Stimulated activated CD8-positive, alpha-beta memory T cell treated with anti-CD3 and anti-CD28 coated beads, Interleukin-12 subunit alpha, Interleukin-12 subunit beta, amount 100 ng/mL, for 1 hour (primary cell): Measurements from ENCODE around the gene PITPNM3.
A peak's percentile ranks its signal among the peaks of the same experiment; 100 is the strongest.

Experiments used
- DNase-seq: peaks from one replicate; pipeline ENCODE4 v3.0.0-alpha.2; 2020; ENCODE audit warnings: low read depth

The PITPNM3 gene

GRCh38 chr17:6479622-6480302 lies 76.6 kb downstream of the PITPNM3 start:
- no peak for DNase-seq

DNA sequence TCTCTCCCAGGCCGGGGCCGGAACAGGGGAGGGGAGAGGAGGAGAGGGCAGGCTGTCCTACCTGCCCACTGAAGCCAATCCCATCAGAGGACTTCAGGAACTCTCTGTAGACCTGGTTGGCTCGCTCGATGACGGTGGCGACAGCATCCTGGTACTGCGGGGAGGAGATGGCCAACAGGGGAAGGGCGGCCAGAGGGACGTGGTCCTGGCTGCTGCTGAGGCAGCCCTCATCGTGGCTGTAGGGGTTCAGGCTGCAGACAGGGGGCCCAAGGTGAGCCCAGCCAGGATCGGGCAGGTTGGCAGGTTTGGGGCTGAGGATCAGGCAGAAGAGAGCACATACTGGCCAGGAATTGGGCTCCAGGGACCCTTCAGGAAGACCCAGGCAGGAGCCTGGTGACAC lies 77.9 kb downstream of the PITPNM3 start:
- no peak for DNase-seq

DNA sequence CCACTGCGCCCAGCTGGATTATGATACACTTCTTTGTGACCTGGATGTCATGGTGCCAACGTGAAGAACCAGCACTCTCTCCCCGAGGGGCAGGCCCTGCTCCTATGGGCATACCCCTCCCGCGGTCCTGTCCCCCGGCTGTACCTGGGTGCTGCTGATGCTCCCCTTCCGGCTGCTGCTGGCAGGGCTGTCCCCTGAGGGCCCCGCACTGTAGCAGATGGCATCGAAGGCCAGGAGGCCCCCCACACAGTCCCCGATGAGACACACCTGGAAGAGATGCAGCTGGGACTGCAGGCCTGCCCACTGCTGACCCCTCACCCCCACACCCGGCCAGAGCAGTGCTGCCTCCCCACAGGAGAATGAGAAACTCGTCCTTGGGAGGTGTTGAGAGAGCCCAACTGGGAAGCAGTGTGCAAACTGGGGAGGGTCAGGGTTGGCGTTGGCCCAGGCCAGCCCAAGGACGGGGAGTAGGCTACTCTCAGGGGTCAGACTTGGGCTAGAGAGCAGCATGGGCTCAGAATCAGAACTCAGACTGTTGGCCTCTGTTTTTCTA lies 78.4 kb downstream of the PITPNM3 start:
- no peak for DNase-seq

DNA sequence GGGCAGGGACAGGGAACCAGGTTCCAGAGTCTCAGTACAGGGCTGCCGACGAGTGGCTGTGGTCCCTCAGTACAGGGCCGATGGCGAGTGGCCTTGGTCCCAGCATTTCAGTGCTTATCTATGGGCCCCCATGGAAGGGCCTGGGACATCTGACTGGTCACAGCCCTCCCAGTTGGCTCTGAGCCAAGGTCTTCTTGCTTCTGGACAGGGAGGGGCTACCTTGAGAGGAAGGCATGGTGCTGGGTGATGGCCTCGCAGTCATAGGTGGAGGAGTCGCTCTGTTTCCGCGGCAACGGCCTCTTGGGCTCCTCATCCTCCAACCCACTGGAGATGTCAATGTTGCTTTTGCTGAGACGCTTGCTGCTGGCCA lies 79.6 kb downstream of the PITPNM3 start:
- DNase-seq, result no peak

DNA sequence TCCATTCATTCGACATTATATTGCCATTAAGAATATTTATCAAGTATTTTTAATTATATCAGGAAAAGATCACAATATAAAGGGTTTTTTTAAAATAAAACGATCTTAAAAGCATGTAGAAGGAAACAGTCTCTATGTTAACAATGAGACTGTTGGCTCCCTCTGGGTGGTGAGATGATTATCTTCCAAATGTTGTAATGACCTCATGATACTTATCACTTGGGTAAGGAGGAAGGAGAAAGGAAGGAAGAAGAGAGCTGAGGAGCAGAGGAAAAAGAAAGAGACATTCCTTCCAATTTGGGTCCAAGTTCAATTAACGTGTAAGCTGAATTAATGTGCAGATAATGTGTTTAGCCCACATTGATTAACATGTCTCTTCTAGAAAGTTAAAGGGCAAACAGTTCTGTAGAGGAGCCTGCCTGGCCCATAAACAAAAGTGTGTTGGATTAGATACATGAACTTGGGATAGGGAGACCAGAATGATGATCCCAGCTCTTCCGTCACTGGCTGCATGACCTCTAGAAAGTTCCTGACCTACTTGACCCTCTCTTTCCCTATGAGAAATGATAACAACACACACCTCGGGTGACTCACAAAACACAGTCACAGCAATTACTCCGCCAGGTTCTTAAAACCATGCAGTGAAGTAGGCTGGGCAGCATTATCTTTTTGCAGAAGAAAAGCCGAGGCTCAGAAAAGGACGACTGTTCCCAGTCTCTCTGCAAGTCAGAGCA lies 80.1 kb downstream of the PITPNM3 start:
- DNase-seq, result no peak

DNA sequence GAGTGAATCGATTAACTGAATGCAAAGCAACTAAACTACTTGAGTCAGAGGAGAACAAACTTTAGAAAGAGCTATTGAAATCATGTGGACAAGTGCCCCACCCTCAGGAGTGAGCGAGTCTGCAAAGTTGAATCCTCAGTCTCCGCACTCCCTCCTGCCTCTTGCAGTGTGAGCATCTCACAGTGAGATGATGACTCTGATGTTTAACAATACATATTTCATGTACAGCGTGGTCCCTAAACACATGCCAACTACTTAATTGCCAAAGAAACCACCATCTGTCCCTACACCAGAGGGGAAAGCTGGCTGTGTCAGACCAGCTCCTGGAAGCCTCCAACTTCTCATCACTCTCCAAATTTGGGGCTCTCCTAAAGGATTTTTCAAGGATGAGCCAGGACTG lies 80.9 kb downstream of the PITPNM3 start:
- no peak for DNase-seq

DNA sequence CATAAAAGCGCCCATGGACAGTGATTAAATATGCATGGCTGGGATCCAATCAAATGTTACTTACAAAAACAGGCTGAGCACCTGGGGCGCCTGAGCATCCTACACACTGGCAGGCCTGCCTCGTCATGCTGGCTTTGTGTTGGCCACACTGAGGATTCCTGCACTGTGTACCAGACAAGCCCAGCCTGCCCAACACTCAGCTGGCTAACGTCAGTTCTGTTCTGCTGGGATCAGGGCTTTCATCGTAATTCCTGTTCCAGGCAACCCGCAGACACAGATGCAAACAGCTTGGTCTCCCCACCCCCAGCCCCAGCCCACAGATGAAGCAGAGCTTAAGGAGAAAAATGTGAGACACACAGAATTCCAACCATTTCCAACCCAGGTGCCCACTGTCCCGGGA lies 81.4 kb downstream of the PITPNM3 start:
- DNase-seq, result no peak

- DNase-seq, result no peak
Measured at GRCh38 chr17:6474376-6474775, 82.0 kb downstream of the PITPNM3 start.

- DNase-seq, result peak; percentile 43
Measured at GRCh38 chr17:6473128-6473767, 83.1 kb downstream of the PITPNM3 start.

- DNase-seq, result no peak
Measured at GRCh38 chr17:6472517-6472916, 83.8 kb downstream of the PITPNM3 start.

GRCh38 chr17:6471531-6472465 lies 84.6 kb downstream of the PITPNM3 start:
- no peak for DNase-seq

DNA sequence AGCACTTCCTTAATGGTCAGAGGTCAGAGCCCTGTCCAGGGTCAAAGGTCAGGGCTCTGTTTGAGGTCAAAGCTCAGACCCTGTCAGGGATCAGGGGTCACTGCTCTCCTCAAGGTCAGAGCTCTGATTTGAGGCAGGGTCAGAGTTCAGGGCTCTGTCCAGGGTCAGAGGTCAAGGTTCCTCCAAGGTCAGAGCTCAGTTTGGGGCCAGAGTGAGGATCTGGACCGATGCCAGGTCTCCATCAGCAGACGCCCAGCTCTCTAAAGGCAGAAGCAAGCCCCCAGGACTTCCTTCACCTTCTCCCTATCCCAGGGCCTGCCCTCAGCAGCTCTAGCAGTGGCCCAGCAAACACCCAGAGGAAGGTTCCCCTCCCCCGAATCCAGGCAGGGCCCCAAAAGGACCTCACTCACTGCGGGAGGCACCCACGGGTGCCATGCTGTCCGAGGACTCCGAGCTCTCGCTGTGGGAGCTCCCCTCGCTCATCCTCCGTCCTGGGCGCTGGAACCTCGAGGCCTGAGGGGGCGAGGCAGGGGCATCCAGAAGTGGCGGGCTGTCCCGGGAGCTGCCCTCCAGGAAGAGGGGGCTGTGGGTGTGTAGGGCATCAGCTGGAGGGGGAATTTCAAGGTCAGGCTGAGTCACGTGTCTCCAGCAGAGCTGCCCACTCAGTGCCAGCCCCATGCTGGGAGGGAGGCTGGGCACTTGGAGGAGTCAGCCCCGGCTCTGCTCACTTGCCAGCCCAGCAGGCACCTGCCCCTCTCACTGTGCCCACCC lies 85.4 kb downstream of the PITPNM3 start:
- no peak for DNase-seq

DNA sequence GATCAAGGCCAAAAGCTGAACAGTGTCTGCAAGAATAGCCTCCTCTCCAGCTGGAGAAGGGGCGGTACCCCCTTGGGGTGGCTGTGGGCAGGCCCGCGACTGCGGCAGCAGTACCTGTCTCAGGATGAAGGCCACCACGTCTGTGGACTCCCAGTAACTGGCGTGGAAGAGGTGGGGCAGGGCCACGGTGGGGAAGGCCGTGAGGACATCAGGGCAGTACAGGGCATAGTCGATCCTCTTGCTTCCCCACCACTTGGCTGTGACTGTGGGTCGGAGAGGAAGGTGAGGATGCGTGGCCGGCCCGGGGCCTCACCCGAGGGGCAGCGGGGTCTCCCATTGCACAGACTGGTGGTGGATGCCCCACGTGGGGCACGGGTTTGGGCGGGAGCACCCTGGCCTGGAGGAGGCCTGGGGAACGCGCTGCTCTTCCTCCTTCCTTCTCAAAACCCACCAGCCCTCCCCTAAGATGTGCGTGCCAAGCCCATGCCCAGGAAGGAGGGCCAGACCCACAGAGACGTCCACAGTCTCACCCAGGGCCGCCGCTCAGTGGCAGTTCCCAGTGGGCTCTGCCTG lies 86.1 kb downstream of the PITPNM3 start:
- DNase-seq, result no peak

DNA sequence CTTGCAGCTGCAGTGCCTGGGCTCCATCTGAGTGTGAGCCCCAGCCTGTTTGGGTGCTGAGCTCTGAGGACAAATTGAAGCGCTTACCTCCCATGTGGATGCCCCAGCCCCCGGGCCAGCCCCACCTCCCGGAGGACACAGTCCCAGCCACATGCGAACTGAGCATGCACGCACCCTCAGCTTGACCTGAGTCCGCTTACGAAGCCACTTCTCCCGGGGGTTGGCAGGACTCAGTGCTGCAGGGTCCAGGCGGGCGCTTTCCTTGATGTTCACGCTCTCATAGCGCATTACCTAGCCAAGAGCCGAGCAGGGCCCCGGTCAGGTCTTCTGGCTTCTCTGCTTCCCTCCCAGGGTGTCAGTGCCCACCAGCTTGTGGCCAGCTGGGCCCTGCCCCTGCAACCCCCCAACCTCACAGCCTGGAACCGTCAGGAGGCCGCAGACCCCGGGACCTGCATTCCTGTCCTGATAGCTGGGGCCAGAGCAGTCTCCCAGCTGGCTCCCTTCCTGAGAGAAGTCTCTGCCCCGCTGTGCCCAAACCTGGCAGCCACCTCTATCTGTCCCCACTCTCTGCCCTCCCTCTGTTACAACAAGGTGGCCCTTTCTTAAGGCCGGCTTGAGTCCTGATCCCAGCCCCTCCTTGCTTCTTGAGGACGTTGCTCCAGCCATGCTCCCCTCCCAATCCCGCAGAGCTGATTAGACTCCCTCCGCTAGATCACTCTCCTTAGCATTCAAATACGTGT lies 88.1 kb downstream of the PITPNM3 start:
- DNase-seq, result no peak

- DNase-seq, result no peak
Measured at GRCh38 chr17:6467567-6467966, 88.8 kb downstream of the PITPNM3 start.

GRCh38 chr17:6465206-6466003 lies 91.0 kb downstream of the PITPNM3 start:
- no peak for DNase-seq

GRCh38 chr17:6464446-6465041 lies 91.8 kb downstream of the PITPNM3 start:
- DNase-seq, result no peak

- no peak for DNase-seq
Measured at GRCh38 chr17:6463616-6464445, 92.5 kb downstream of the PITPNM3 start.
